NCI-H1694 treated with DMSO at 0.1 percent for 48 hours (cell line): Measurements from ENCODE around the gene IRX5.

Source experiments
- DNase-seq: peaks from one replicate; lab custom pipeline; 2025; lab: John Stamatoyannopoulos, UW

The IRX5 gene

GRCh38 chr16:54952195-54952594 is 21.5 kb downstream of the IRX5 start:
- DNase-seq = no peak

GRCh38 chr16:54953461-54953860 is 22.8 kb downstream of the IRX5 start:
- no peak for DNase-seq

GRCh38 chr16:54954220-54954619 is 23.6 kb downstream of the IRX5 start:
- DNase-seq = no peak

GRCh38 chr16:54955757-54956156 is 25.1 kb downstream of the IRX5 start:
- DNase-seq = no peak

DNA sequence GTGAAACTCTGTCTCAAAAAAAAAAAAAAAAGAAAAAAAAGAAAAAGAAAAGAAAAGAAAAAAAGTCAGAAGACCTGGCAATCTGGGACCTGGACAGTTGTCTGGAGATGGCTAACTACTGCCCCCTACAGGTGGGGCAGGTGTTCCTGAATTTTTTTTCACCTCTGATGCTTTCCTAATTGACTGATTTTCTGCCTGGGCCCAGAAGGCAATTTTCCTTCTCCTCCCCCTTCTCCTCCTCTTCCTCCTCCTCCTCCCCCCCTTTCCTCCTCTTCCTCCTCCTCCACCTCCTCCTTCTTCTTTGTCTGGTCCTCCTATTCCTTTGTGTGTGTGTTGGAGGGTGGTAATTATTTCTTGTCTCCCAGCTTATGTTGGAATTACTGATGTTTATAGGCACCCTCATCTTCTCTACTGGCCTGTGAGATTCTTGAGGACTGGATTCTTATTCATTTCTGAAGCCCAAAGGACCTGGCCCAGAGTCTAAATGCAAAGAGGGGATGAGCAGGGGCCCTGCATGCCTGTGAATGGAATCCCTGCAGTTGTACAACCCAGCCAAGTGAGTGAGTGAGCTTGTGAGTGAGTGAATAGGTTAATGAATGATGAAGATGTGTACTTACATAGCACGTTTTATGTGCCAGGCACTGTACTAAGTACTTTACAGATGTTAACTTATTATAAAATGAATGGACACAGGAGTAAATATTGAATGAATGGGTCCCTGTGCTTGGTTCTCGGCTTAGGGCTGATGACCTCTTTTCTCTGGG is 26.9 kb downstream of the IRX5 start:
- DNase-seq = no peak

DNA sequence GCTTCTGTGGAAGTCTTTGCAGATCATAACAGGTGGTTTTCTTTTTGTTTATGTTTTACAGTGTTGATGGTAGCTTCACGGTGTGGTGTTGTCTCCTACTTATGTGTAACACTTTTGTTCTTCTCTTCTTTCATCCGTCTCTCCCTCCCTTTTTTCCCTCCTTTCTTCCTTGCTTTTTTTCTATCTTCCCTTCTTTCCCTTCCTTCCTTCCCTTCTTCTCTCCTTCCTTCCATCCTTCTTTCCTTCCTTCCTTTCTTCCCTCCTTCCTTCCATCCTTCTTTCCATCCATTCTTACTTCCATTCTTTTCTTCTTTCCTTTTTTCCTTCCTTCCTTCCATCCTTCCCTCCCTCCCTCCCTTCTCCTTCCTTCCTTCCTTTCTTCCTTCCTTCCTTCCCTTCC is 31.4 kb downstream of the IRX5 start:
- DNase-seq = no peak

DNA sequence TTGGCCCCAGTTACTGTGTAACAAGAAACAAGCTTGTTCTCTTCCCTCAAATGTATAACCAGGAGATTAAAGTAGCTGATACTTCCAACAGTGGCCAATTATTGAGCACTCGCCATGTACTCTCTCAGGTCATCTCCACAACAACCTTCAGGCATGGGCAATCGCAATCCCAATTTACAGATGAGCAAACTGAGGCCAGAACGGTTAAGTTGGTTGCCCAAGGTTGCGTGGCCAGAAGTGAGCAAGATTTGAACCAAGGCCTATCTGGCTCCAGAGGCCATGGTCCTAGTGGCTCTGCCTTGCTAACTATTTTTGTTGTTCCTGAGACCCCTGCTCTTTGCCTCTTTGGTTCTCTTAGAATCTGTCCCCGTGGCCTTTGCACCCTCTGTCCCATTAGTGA is 33.6 kb downstream of the IRX5 start:
- no peak for DNase-seq

DNA sequence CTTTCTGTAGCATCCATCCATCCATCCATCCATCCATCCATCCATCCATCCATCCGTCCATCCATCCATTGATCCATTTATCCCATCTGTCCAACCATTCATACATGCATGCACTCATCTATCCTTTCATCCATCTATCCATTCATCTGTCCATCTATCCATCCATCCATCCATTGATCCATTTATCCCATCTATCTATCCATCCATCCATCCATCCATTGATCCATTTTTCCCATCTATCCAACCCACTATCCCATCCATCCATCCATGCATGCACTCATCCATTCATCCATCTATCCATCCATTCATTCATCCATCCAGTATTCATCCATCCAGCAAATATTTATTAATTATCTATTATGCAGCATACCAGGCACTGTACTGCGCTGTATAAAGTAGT is 34.8 kb downstream of the IRX5 start:
- DNase-seq = no peak

- DNase-seq = no peak
Observed at GRCh38 chr16:54968011-54968410, 37.3 kb downstream of the IRX5 start.

- DNase-seq = no peak
Observed at GRCh38 chr16:54968784-54969183, 38.1 kb downstream of the IRX5 start.

- no peak for DNase-seq
Observed at GRCh38 chr16:54970016-54970415, 39.4 kb downstream of the IRX5 start.

DNA sequence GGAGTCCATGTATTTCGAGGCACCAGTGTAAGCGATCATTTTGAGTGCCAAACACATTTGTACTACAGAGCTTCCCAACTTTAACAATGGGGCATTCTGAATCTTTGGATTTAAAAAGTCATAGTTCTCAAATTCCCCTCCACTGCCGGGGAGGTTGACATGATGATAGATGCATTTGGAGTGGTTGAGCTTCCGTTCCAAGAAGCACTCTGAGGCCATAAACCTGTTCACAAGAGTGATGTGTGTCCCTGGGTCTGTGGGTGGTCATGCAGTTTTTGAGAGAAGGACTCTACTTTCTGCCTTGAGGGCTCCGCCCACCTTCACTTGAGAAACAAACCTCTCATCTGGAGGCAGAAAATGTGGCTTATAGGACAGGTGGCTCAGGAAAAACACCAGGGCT is 43.7 kb downstream of the IRX5 start:
- DNase-seq = no peak

DNA sequence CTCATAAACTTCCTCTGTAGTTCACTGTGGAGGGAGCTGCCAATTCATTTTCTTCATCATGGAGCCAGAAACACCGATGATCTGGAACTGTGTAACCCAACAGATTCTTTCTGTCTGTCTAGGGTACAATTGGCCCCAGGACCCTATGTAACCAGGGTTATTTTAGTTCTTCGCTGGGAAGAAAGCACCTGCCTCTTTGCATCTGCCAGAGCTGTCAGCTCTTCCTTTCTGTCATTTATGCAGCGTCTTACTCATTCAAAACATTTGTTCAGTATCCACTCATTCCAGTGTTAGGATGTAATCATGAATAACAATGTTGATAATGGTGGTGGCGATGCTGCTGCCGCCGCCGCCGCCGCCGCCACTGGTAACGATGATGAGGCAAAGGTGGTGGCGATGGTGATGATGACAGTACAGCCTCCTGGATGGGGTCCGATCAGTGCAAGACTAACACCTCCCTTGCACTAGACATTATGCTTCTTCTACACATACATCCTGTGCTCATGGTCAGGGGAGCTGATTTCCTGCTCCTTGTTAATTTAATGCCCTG is 46.1 kb downstream of the IRX5 start:
- no peak for DNase-seq

DNA sequence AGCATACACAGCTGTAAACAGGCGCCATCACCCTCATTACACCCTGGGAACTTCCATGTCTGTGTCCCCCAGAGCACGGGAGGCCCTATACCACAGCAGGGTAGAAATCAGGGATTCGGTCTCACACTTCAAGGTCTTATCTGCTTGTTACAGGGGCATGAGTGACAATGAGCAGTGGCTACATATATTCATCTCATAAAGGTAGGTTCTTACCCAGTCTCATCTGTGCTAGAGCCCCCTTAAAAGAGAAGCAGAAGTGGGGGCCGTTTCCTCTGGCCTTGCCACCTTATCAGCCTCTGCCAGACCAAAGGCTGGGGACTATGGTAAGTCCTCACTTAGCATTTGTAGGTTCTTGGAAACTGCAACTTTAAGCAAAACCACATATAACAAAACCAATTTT is 46.5 kb downstream of the IRX5 start:
- DNase-seq = no peak

DNA sequence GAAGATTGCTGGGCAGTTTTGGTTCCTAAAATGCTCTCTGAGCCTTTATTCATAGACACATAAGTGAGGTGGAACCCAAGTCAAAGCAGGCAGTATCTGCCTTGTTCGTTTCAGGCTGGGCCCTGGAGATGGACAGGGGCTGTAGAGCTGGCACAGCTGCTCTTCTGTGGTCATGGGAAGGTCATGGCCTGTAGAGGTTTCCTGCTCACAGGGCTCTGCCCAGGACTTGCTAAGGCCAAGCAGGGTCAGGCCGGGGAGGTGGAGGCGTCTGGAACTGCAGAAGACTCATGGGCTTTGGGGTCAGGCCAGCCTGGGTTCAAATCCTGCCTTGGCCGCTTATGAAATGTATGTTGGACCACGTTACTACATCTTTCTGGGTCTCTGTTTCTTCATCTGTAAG is 50.2 kb downstream of the IRX5 start:
- DNase-seq = no peak
